ENCODE results near the gene USP44.

GRCh38 chr12:95484524-95484923 is 66.8 kb downstream of the USP44 start:
- TF ChIP-seq, protein P1, sequence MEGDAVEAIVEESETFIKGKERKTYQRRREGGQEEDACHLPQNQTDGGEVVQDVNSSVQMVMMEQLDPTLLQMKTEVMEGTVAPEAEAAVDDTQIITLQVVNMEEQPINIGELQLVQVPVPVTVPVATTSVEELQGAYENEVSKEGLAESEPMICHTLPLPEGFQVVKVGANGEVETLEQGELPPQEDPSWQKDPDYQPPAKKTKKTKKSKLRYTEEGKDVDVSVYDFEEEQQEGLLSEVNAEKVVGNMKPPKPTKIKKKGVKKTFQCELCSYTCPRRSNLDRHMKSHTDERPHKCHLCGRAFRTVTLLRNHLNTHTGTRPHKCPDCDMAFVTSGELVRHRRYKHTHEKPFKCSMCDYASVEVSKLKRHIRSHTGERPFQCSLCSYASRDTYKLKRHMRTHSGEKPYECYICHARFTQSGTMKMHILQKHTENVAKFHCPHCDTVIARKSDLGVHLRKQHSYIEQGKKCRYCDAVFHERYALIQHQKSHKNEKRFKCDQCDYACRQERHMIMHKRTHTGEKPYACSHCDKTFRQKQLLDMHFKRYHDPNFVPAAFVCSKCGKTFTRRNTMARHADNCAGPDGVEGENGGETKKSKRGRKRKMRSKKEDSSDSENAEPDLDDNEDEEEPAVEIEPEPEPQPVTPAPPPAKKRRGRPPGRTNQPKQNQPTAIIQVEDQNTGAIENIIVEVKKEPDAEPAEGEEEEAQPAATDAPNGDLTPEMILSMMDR (IDR thresholded peaks at IDR 0.05): no peak
- no peak for TF ChIP-seq POLR2A (IDR thresholded peaks at IDR 0.05)

Measured in body of pancreas (tissue), 4 donors.